ENCODE measurements around the gene UGT3A2. TPM values are rescaled to one million over a fixed set of nuclear protein-coding genes. Genes with fewer than 3 reads are reported as not detected.

The UGT3A2 gene
- total RNA-seq, 1 experiment from 2014 or later = 13.7 TPM

DNA sequence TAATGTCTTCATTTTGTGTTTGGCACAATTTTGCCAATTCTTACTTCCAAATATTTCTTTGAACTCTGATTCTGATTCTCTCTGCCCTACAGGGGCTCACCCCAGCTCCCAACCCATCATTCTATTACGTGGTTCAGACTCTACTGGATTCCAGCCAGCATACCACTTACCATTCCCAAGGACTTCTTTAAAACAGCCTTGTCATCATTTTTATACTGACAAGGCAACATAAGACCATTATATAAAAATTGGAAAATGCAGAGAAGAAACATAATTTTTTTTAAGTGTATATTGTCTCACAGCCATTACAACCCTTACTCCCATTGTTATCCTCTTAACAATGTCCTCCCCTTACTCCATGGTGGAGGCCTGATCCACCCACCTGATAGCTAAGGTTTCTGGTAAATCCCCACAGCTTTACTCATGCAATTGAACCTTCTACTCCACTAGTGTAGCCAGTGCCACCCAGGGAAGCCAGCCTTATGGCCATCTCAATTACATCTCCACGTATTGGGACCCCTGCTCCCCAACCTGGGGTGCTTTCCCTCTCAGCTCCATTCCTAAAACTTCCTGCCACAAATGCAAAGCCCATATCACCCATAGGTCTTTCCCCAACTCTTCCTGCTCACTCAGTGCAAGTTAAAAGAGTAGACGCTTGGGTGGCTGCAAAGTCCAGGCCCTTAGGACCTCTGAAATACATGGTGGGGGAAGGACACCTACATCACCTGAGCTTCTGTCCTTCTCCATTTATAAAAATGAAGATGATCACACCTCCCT is 19.1 kb downstream of the UGT3A2 start:
- Histone ChIP-seq H2AFZ (ENCODE audit: low read length) (no peak overlapping the region), H3K4ac (ENCODE audit: low read depth, low read length) (no peak overlapping the region), H3T11ph (ENCODE audit: low read length) (no peak overlapping the region), H4K20me1 (ENCODE audit: control insufficient read depth, insufficient read depth, insufficient read length) (no peaks in the 10 kb centered on the region), H3K27ac (ENCODE audit: insufficient read length, low read depth, low read length) (no peak overlapping the region), H3K23ac (ENCODE audit: insufficient read length, low read depth, low read length) (no peak overlapping the region), H4K8ac (replicated peaks; ENCODE audit: insufficient read length, low read depth, low read length) (no peak overlapping the region), H3K4me1 (ENCODE audit: insufficient read depth, low read length) (no peaks in the 10 kb centered on the region), H2BK15ac (ENCODE audit: low read depth, low read length) (no peak overlapping the region), H3K4me2 (ENCODE audit: insufficient read depth, insufficient read length, low read length) (no peak overlapping the region), H3K56ac (ENCODE audit: insufficient read length, low read depth, low read length) (no peak overlapping the region), H4K91ac (ENCODE audit: insufficient read length, low read depth, low read length) (no peak overlapping the region), H3K79me1 (ENCODE audit: insufficient read depth, low read depth, low read length, poor library complexity, severe bottlenecking) (no peaks in the 10 kb centered on the region), H3K9me3 (ENCODE audit: control insufficient read depth, low read depth, low read length) (no peaks in the 10 kb centered on the region), H4K5ac (ENCODE audit: insufficient read length, low read depth, low read length) (no peak overlapping the region), H3K27me3 (ENCODE audit: insufficient read depth, low read length) (no peaks in the 10 kb centered on the region), H2BK12ac (ENCODE audit: insufficient read length, low read depth, low read length) (no peak overlapping the region), H2BK20ac (ENCODE audit: low read depth, low read length, poor library complexity, severe bottlenecking) (no peak overlapping the region), H2BK5ac (ENCODE audit: insufficient read length, low read length) (no peak overlapping the region), H3K23me2 (ENCODE audit: insufficient read length, low read depth, low read length, poor library complexity, severe bottlenecking) (no peaks in the 10 kb centered on the region), H2AK5ac (ENCODE audit: insufficient read length, low read length) (no peak overlapping the region), H3K14ac (ENCODE audit: insufficient read depth, low read length) (no peak overlapping the region), H2BK120ac (ENCODE audit: low read depth, low read length, poor library complexity, severe bottlenecking) (no peak overlapping the region), H3K9ac (ENCODE audit: extremely low read depth, insufficient read length, low read length) (no peak overlapping the region), H3K79me2 (ENCODE audit: insufficient read depth, low read length) (no peaks in the 10 kb centered on the region), H3K18ac (ENCODE audit: insufficient read length, low read depth, low read length) (no peak overlapping the region)
- Mint-ChIP-seq H3K27me3 (ENCODE audit: low read depth) (no peaks in the 10 kb centered on the region), H3K36me3 (ENCODE audit: insufficient read depth in 1 of 3, low read depth in 3 of 3) (peaks cover 3 to 9% (median 9%) of the 10 kb centered on the region in 3 experiments; a peak in 5 of 7 replicates), H3K4me3 (no peak overlapping the region), H3K9me3 (no peaks in the 10 kb centered on the region), H3K4me1 (no peaks in the 10 kb centered on the region), H3K27ac (peak overlapping the region in 1 of 3 experiments; percentile 24; a peak in 2 of 7 replicates)
- WGBS (ENCODE audit: extremely low coverage, insufficient read length, low lambda C conversion rate) = no CpG with 5 or more reads among the region's 3 CpGs
- TF ChIP-seq, protein P1, sequence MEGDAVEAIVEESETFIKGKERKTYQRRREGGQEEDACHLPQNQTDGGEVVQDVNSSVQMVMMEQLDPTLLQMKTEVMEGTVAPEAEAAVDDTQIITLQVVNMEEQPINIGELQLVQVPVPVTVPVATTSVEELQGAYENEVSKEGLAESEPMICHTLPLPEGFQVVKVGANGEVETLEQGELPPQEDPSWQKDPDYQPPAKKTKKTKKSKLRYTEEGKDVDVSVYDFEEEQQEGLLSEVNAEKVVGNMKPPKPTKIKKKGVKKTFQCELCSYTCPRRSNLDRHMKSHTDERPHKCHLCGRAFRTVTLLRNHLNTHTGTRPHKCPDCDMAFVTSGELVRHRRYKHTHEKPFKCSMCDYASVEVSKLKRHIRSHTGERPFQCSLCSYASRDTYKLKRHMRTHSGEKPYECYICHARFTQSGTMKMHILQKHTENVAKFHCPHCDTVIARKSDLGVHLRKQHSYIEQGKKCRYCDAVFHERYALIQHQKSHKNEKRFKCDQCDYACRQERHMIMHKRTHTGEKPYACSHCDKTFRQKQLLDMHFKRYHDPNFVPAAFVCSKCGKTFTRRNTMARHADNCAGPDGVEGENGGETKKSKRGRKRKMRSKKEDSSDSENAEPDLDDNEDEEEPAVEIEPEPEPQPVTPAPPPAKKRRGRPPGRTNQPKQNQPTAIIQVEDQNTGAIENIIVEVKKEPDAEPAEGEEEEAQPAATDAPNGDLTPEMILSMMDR (conservative IDR thresholded peaks at IDR 0.05) = no peak
- no peak for DNase-seq

Data from H9 (cell line).